HG02885 (cell line): ENCODE results near the gene RAP1GAP2.

Experiments used
- ATAC-seq: cut with Tn5 transposase; IDR thresholded peaks from one replicate; pipeline ENCODE4 v1.9.1; 2021; ENCODE audit warnings: mild to moderate bottlenecking; ENCODE audit not compliant: unreplicated experiment, poor library complexity

RAP1GAP2 gene

GRCh38 chr17:2905696-2906501 lies 109.7 kb downstream of the RAP1GAP2 start:
- no peak for ATAC-seq

GRCh38 chr17:2906901-2907300 lies 110.7 kb downstream of the RAP1GAP2 start:
- no peak for ATAC-seq

GRCh38 chr17:2909175-2909845 lies 113.1 kb downstream of the RAP1GAP2 start:
- no peak for ATAC-seq

GRCh38 chr17:2909846-2910234 lies 113.6 kb downstream of the RAP1GAP2 start:
- no peak for ATAC-seq

GRCh38 chr17:2911035-2911754 lies 115.0 kb downstream of the RAP1GAP2 start:
- no peak for ATAC-seq

GRCh38 chr17:2911755-2912111 lies 115.5 kb downstream of the RAP1GAP2 start:
- ATAC-seq, result no peak

- no peak for ATAC-seq
Observed at GRCh38 chr17:2912754-2913153, 116.5 kb downstream of the RAP1GAP2 start.

GRCh38 chr17:2916461-2916860 lies 120.2 kb downstream of the RAP1GAP2 start:
- ATAC-seq, result no peak

- ATAC-seq, result no peak
Observed at GRCh38 chr17:2921443-2921842, 125.2 kb downstream of the RAP1GAP2 start.

GRCh38 chr17:2924211-2924610 lies 128.0 kb downstream of the RAP1GAP2 start:
- no peak for ATAC-seq

- ATAC-seq, result no peak
Observed at GRCh38 chr17:2925011-2925410, 128.8 kb downstream of the RAP1GAP2 start.

GRCh38 chr17:2926019-2926650 lies 129.9 kb downstream of the RAP1GAP2 start:
- ATAC-seq, result no peak

GRCh38 chr17:2928294-2928890 lies 132.2 kb downstream of the RAP1GAP2 start:
- no peak for ATAC-seq

- ATAC-seq, result no peak
Observed at GRCh38 chr17:2929881-2930533, 133.8 kb downstream of the RAP1GAP2 start.

- no peak for ATAC-seq
Observed at GRCh38 chr17:2931876-2932275, 135.6 kb downstream of the RAP1GAP2 start.

- no peak for ATAC-seq
Observed at GRCh38 chr17:2932946-2933345, 136.7 kb downstream of the RAP1GAP2 start.

- no peak for ATAC-seq
Observed at GRCh38 chr17:2933606-2934005, 137.4 kb downstream of the RAP1GAP2 start.

- ATAC-seq, result no peak
Observed at GRCh38 chr17:2935632-2936031, 139.4 kb downstream of the RAP1GAP2 start.

- no peak for ATAC-seq
Observed at GRCh38 chr17:2936351-2936750, 140.1 kb downstream of the RAP1GAP2 start.

- ATAC-seq, result no peak
Observed at GRCh38 chr17:2936771-2937321, 140.6 kb downstream of the RAP1GAP2 start.
